ENCODE measurements around the gene TINAGL1. TPM values are rescaled to one million over a fixed set of nuclear protein-coding genes. Genes with fewer than 3 reads are reported as not detected.

TINAGL1 gene
- total RNA-seq, 6 donors from 2014 or later: 71.3 to 191 (median 120) TPM

- Histone ChIP-seq H3K9me3 (no peaks in the 10 kb centered on the region), H3K27me3 (peaks cover 0 to 11% (median 8%) of the 10 kb centered on the region in 4 donors), H3K4me3 (no peak overlapping the region), H3K4me1 (peaks cover 10 to 15% (median 12%) of the 10 kb centered on the region in 4 donors), H3K27ac (no peak overlapping the region), H3K36me3 (no peaks in the 10 kb centered on the region)
- DNase-seq (peak; percentile 2 to 51), ATAC-seq (ENCODE audit: low FRiP score in 2 of 2) (no peak)
- no peak for TF ChIP-seq POLR2AphosphoS5 (IDR thresholded peaks at IDR 0.05)
- no peak for TF ChIP-seq POLR2A (IDR thresholded peaks at IDR 0.05)
- TF ChIP-seq EP300 (IDR thresholded peaks at IDR 0.05): no peak
- TF ChIP-seq, protein P1, sequence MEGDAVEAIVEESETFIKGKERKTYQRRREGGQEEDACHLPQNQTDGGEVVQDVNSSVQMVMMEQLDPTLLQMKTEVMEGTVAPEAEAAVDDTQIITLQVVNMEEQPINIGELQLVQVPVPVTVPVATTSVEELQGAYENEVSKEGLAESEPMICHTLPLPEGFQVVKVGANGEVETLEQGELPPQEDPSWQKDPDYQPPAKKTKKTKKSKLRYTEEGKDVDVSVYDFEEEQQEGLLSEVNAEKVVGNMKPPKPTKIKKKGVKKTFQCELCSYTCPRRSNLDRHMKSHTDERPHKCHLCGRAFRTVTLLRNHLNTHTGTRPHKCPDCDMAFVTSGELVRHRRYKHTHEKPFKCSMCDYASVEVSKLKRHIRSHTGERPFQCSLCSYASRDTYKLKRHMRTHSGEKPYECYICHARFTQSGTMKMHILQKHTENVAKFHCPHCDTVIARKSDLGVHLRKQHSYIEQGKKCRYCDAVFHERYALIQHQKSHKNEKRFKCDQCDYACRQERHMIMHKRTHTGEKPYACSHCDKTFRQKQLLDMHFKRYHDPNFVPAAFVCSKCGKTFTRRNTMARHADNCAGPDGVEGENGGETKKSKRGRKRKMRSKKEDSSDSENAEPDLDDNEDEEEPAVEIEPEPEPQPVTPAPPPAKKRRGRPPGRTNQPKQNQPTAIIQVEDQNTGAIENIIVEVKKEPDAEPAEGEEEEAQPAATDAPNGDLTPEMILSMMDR (IDR thresholded peaks at IDR 0.05): no peak
- WGBS, 2 donors: 78 to 84% methylated on average over 6 to 16 of the region's 23 CpGs
Measured at GRCh38 chr1:31618916-31619846, 42.9 kb downstream of the TINAGL1 start.

GRCh38 chr1:31620631-31621497, 44.5 kb downstream of the TINAGL1 start:
- 95% methylated on average over 17 to 20 of the region's 20 CpGs for WGBS, 2 donors
- peaks cover 0 to 11% (median 8%) of the 10 kb centered on the region in 4 donors for H3K27me3 ChIP-seq
- no peak overlapping the region for H3K4me3 ChIP-seq
- no peak overlapping the region for H3K27ac ChIP-seq
- no peaks in the 10 kb centered on the region for H3K9me3 ChIP-seq
- peaks cover 12 to 19% (median 14%) of the 10 kb centered on the region in 4 donors for H3K4me1 ChIP-seq
- no peaks in the 10 kb centered on the region for H3K36me3 ChIP-seq
- ATAC-seq (ENCODE audit: low FRiP score in 2 of 2) (no peak), DNase-seq (peak; percentile 20 to 53)
- TF ChIP-seq, protein P1 (IDR thresholded peaks at IDR 0.05): no peak
- TF ChIP-seq POLR2A (IDR thresholded peaks at IDR 0.05) (no peak), POLR2AphosphoS5 (IDR thresholded peaks at IDR 0.05) (no peak), EP300 (IDR thresholded peaks at IDR 0.05) (no peak)

DNA sequence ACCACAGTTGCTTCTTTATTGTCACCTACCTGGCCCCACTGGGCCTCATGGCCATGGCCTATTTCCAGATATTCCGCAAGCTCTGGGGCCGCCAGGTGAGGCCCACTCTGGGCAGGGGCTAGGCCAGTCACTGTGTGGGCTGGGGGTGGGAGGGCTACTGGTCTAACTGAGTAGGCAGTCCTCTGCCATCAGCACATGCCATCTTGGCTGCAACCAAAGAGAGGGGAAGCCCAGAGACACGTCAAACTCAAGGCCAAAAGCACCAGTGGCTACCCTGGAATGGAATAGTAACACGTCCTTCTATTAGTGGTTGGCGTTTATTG, 45.1 kb downstream of the TINAGL1 start:
- Histone ChIP-seq H3K9me3 (no peaks in the 10 kb centered on the region), H3K27ac (no peak overlapping the region), H3K4me1 (peaks cover 16 to 25% (median 19%) of the 10 kb centered on the region in 4 donors), H3K36me3 (peaks cover 0 to 4% (median 0%) of the 10 kb centered on the region in 4 donors), H3K4me3 (no peak overlapping the region), H3K27me3 (peaks cover 0 to 11% (median 8%) of the 10 kb centered on the region in 4 donors)
- TF ChIP-seq POLR2A (IDR thresholded peaks at IDR 0.05) (no peak), POLR2AphosphoS5 (IDR thresholded peaks at IDR 0.05) (no peak), EP300 (IDR thresholded peaks at IDR 0.05) (no peak)
- TF ChIP-seq, protein P1 (IDR thresholded peaks at IDR 0.05): no peak
- DNase-seq (no peak), ATAC-seq (ENCODE audit: low FRiP score in 2 of 2) (no peak)
- WGBS, 2 donors: 94 to 100% methylated on average over 3 to 5 of the region's 5 CpGs

DNA sequence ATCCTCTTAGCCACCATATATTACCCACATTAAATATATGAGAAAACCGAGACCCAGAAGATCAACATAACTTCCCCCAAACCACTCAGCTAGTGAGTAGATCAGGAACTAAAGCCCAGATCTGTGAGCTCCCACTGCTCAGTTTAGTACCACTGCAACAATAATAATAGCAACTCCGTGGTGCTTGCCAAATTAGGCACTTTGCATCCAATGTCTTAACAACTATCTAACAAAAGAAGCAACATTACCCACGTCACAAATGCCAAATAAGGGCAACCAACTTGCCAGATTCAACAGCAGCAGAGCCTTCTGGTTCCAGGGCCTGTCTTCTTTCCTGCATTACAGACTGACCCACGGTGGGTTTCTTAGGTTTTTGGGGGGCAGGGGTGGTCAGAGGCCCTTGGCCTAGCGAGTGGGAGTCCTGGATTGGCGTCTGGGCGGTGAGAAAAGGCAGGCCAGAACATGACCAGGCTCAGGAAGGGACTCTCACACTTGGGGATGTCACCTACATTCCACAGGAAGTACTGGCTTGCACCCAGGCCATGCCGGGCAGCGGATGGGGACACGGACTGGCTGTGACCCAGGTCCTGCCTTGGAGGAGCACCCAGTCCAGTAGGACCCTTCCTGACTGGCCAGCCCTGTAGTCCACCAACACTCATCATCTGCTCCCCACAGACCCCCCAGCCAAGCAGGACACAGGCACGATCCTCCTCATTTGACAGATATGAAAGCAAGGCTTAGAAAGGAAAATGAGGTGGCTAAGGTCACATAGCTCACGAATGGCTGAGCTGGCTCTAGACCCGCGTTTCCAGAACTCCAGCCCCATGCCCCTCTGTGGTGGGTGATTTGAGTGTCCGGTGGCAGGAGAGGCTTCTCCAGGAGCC, 45.8 kb downstream of the TINAGL1 start:
- WGBS, 2 donors: 76 to 83% methylated on average over 10 to 15 of the region's 15 CpGs
- peaks cover 0 to 10% (median 1%) of the 10 kb centered on the region in 4 donors for H3K36me3 ChIP-seq
- DNase-seq: peak; percentile 19 to 51
- peaks cover 0 to 11% (median 8%) of the 10 kb centered on the region in 4 donors for H3K27me3 ChIP-seq
- H3K4me3 ChIP-seq: no peak overlapping the region
- ATAC-seq (ENCODE audit: low FRiP score in 2 of 2): no peak
- H3K27ac ChIP-seq: no peak overlapping the region
- peaks cover 21 to 32% (median 24%) of the 10 kb centered on the region in 4 donors for H3K4me1 ChIP-seq
- H3K9me3 ChIP-seq: no peaks in the 10 kb centered on the region
- TF ChIP-seq POLR2A (IDR thresholded peaks at IDR 0.05) (no peak), POLR2AphosphoS5 (IDR thresholded peaks at IDR 0.05) (no peak)
- TF ChIP-seq, protein P1 (IDR thresholded peaks at IDR 0.05): no peak
